ENCODE data around the gene MMP1.

Gene MMP1

GRCh38 chr11:102798012-102798746 is at the start of gene MMP1:
TSS of gene MMP1 (minus strand) at chr11:102798160. CDS start at chr11:102798092, 68 bp downstream.
- DNase-seq: no peak

GRCh38 chr11:102846292-102846691 is 48.3 kb upstream of the MMP1 start:
- no peak for DNase-seq

- no peak for DNase-seq
Measured at GRCh38 chr11:102843489-102843888, 45.5 kb upstream of the MMP1 start, which contains the start of gene MMP3. TSS of gene MMP3 (minus strand) at chr11:102843609. CDS start at chr11:102843546, 63 bp downstream.

- no peak for DNase-seq
Measured at GRCh38 chr11:102842930-102843329, 45.0 kb upstream of the MMP1 start.

- DNase-seq: no peak
Measured at GRCh38 chr11:102840018-102840417, 42.1 kb upstream of the MMP1 start.

GRCh38 chr11:102837646-102838045 is 39.7 kb upstream of the MMP1 start:
- no peak for DNase-seq

GRCh38 chr11:102837156-102837555 is 39.2 kb upstream of the MMP1 start:
- no peak for DNase-seq

- DNase-seq: no peak
Measured at GRCh38 chr11:102836290-102836875, 38.4 kb upstream of the MMP1 start.

GRCh38 chr11:102833731-102834130 is 35.8 kb upstream of the MMP1 start:
- DNase-seq: no peak

GRCh38 chr11:102832612-102833011 is 34.7 kb upstream of the MMP1 start:
- no peak for DNase-seq

- no peak for DNase-seq
Measured at GRCh38 chr11:102831489-102832440, 33.8 kb upstream of the MMP1 start.

GRCh38 chr11:102831128-102831488 is 33.1 kb upstream of the MMP1 start:
- no peak for DNase-seq

GRCh38 chr11:102830001-102830727 is 32.2 kb upstream of the MMP1 start:
- DNase-seq: no peak

GRCh38 chr11:102829316-102830000 is 31.5 kb upstream of the MMP1 start:
- DNase-seq: no peak

GRCh38 chr11:102824556-102824955 is 26.6 kb upstream of the MMP1 start:
- no peak for DNase-seq

GRCh38 chr11:102819491-102819890 is 21.5 kb upstream of the MMP1 start:
- no peak for DNase-seq

GRCh38 chr11:102813484-102813883 is 15.5 kb upstream of the MMP1 start:
- no peak for DNase-seq

- DNase-seq: no peak
Measured at GRCh38 chr11:102812188-102812587, 14.2 kb upstream of the MMP1 start.

GRCh38 chr11:102810950-102811660 is 13.1 kb upstream of the MMP1 start:
- DNase-seq: no peak

- no peak for DNase-seq
Measured at GRCh38 chr11:102809971-102810370, 12.0 kb upstream of the MMP1 start.

GRCh38 chr11:102807921-102808320 is 10.0 kb upstream of the MMP1 start:
- DNase-seq: no peak

GRCh38 chr11:102806296-102806695 is 8.3 kb upstream of the MMP1 start:
- no peak for DNase-seq

Data from activated CD8-positive, alpha-beta memory T cell treated with anti-CD3 and anti-CD28 coated beads, Interleukin-2, amount 50 U/mL, for 48 hours (primary cell).